Heart left ventricle (tissue), 16 donors: ENCODE measurements around the gene ABLIM2. TPM values are rescaled to one million over a fixed set of nuclear protein-coding genes. Genes with fewer than 3 reads are reported as not detected.
A peak's percentile ranks its signal among the peaks of the same experiment; 100 is the strongest.

ENCODE experiments used
- ATAC-seq, 4 donors: fragments of 200-7000 bp; cut with Tn5 transposase; one replicate each; pipeline ENCODE4 v1.9.1; 2020 to 2022; ENCODE audit warnings: moderate library complexity in 4 of 4, mild to moderate bottlenecking in 3 of 4, moderate number of reproducible peaks in 1 of 4
- DNase-seq, 5 donors: peaks; one replicate each; pipeline ENCODE4 v3.0.0-alpha.2; 2020
- H3K27ac ChIP-seq, 12 donors: fragments of 200-600 bp; sonication (generic) in 4 of 12; one replicate each; pipeline versions ENCODE4 v1.5.0 to v1.8.0; 2016 to 2022; ENCODE audit warnings: mild to moderate bottlenecking in 2 of 12
- H3K27me3 ChIP-seq, 9 donors: fragments of 200-600 bp; sonication (generic) in 2 of 9; one replicate each; pipeline versions ENCODE4 v1.5.1 to v1.8.0; 2016 to 2022; ENCODE audit warnings: mild to moderate bottlenecking in 3 of 9
- H3K36me3 ChIP-seq, 9 donors: fragments of 200-600 bp; sonication (generic) in 2 of 9; one replicate each; pipeline versions ENCODE4 v1.5.0 to v1.8.0; 2018 to 2022; ENCODE audit warnings: mild to moderate bottlenecking in 2 of 9
- H3K4me1 ChIP-seq, 12 donors: fragments of 200-600 bp; sonication (generic) in 4 of 12; one replicate each; pipeline versions ENCODE4 v1.5.0 to v1.8.0; 2016 to 2022; ENCODE audit warnings: mild to moderate bottlenecking in 3 of 12
- H3K4me3 ChIP-seq, 12 donors: fragments of 200-600 bp; sonication (generic) in 4 of 12; one replicate each; pipeline versions ENCODE4 v1.5.0 to v1.8.0; 2017 to 2022; ENCODE audit warnings: mild to moderate bottlenecking in 9 of 12, moderate library complexity in 4 of 12
- H3K9me3 ChIP-seq, 12 donors: fragments of 200-600 bp; sonication (generic) in 4 of 12; one replicate each; pipeline versions ENCODE4 v1.5.0 to v1.8.0; 2016 to 2022; ENCODE audit warnings: mild to moderate bottlenecking in 1 of 12
- CTCF ChIP-seq, 12 donors: fragments of 200-600 bp; sonication (generic) in 4 of 12; IDR thresholded peaks; one replicate each; pipeline versions ENCODE4 v1.5.0 to v1.8.0; 2018 to 2022; ENCODE audit warnings: antibody characterized with exemption in 12 of 12, mild to moderate bottlenecking in 5 of 12
- POLR2A ChIP-seq, 2 donors: fragments of 450-650 bp; IDR thresholded peaks; one replicate each; pipeline ENCODE4 v1.6.1; 2017; ENCODE audit warnings: antibody characterized with exemption in 2 of 2, mild to moderate bottlenecking in 2 of 2, moderate library complexity in 2 of 2
- WGBS, 4 donors: extraction: QIAGEN DNeasy Blood & Tissue Kit in 2 of 4; methylation state at CpG; one replicate each; pipeline versions ENCODE4 v1.1.5 to v1.1.7; 2013 to 2018; 5-methylcytosine and 5-hydroxymethylcytosine counted together
- intact Hi-C, 10 donors: fragments of 100-400 bp; cut with DNase I; formaldehyde crosslinking; loops; one replicate each; pipeline versions ENCODE4 v1.11.1 to v1.14.2; 2022
- polyA plus RNA-seq, 2 donors: library from polyadenylated mRNA; stranded (reverse); fragments of 200-250 nt; gene quantifications; one replicate each; pipeline ENCODE4 v1.2.3, GENCODE V29; 2013
- total RNA-seq, 9 donors: library from RNA; depleted of rRNA in 2 of 9; stranded (reverse); fragments of >200 nt in 2 of 9; fragmentation: NEBNext Ultra II Directional in 3 of 9; extraction: Animal tissue kit (Norgen Biotek cat#: 25700) in 3 of 9; gene quantifications; one replicate each; pipeline versions ENCODE4 v1.1.0 to v1.2.4, GENCODE V29; 2016 to 2023
- donor health status: ischemic (EF 13 %, LVEDD 7.1; RV severe dilation, severe dysfunction).
- donor health status: healthy with polysubstance abuse.
- donor health status: DM: no; HTN: yes; CAD: no.
- donor health status: DM: no; HTN: no; CAD: no.
- donor health status: ischemic (EF 25% LVEDD 6.9; RV normal size, moderate dysfunction).
- donor health status: ischemic (EF 25% LVEDD 5.7; RV mildly dilated, moderate dysfunction).
- donor health status: healthy.
- donor health status: DM: yes; HTN: yes; CAD: no.
- donor health status: ischemic (EF 35%, LVEDD 5.7; RV mildly dilated, moderate dysfunction).
- donor health status: nonischemic (EF 11% LVEDD 7.7; RV severe dilation, severe dysfunction).
- donor health status: DM: yes; HTN: yes; CAD: no.
- donor health status: PGD.
- donor health status: ischemic (EF 29% LVEDD 5.4; RV normal size, mild dysfunction).
- donor health status: nonischemic (EF 23%, LVEDD 6.1; RV moderate dilation, normal function).

Gene ABLIM2
- total and polyA plus RNA-seq, 11 donors: 11.1 to 27.9 (median 18.4) TPM

GRCh38 chr4:8152090-8152864 lies 6.3 kb downstream of the ABLIM2 start:
- intact Hi-C loops: no loop called here
- Histone ChIP-seq H3K36me3 (no peaks in the 10 kb centered on the region), H3K27me3 (peaks cover 0 to 3% (median 0%) of the 10 kb centered on the region in 9 donors), H3K9me3 (no peaks in the 10 kb centered on the region), H3K4me3 (no peak overlapping the region), H3K4me1 (peaks cover 0 to 34% (median 2%) of the 10 kb centered on the region in 12 donors), H3K27ac (peak overlapping the region in 4 of 12 donors; percentile 48 to 72 (median 64))
- peak in 1 of 5 donors; percentile 54 for DNase-seq
- ATAC-seq: peak; percentile 29 to 68 (median 42)
- WGBS, 4 donors: 73 to 84% (median 80%) methylated on average over 29 to 39 of the region's 39 CpGs
- no peak for TF ChIP-seq CTCF (IDR thresholded peaks at IDR 0.05)

GRCh38 chr4:8151165-8151650 lies 7.4 kb downstream of the ABLIM2 start:
- peak overlapping the region in 1 of 12 donors; percentile 61 for H3K27ac ChIP-seq
- 87 to 94% (median 89%) methylated on average over 10 to 15 of the region's 15 CpGs for WGBS, 4 donors

GRCh38 chr4:8150152-8151090 lies 8.2 kb downstream of the ABLIM2 start:
- TF ChIP-seq CTCF (IDR thresholded peaks at IDR 0.05) (no peak), POLR2A (IDR thresholded peaks at IDR 0.05) (no peak)
- H3K36me3 ChIP-seq: no peaks in the 10 kb centered on the region
- peaks cover 0 to 30% (median 7%) of the 10 kb centered on the region in 12 donors for H3K4me1 ChIP-seq
- peak overlapping the region in 2 of 12 donors; percentile 5 to 61 for H3K27ac ChIP-seq
- 72 to 84% (median 78%) methylated on average over 24 to 29 of the region's 29 CpGs for WGBS, 4 donors
- no peaks in the 10 kb centered on the region for H3K9me3 ChIP-seq
- intact Hi-C loops: no loop called here
- H3K4me3 ChIP-seq: no peak overlapping the region
- no peaks in the 10 kb centered on the region for H3K27me3 ChIP-seq
- peak in 1 of 5 donors; percentile 28 for DNase-seq
- peak in 2 of 4 donors; percentile 63 to 69 for ATAC-seq

More at GRCh38 chr4:8151165-8151650, 7.4 kb downstream of the ABLIM2 start:
- H3K27me3 ChIP-seq: no peaks in the 10 kb centered on the region
- H3K9me3 ChIP-seq: no peaks in the 10 kb centered on the region
- peaks cover 0 to 26% (median 3%) of the 10 kb centered on the region in 12 donors for H3K4me1 ChIP-seq
- intact Hi-C loops: no loop called here
- TF ChIP-seq POLR2A (IDR thresholded peaks at IDR 0.05): no peak
- no peak for TF ChIP-seq CTCF (IDR thresholded peaks at IDR 0.05)
- DNase-seq (peak in 1 of 5 donors; percentile 22), ATAC-seq (no peak)
- no peak overlapping the region for H3K4me3 ChIP-seq
- H3K36me3 ChIP-seq: no peaks in the 10 kb centered on the region
